Measurements from ENCODE around the gene IL4I1.

Gene IL4I1

GRCh38 chr19:49869009-49869483 is 27.6 kb downstream of the IL4I1 start:
- Histone ChIP-seq H3K27me3 (replicated peaks; ENCODE audit: control insufficient read depth, insufficient read depth, low read length) (no peaks in the 10 kb centered on the region), H3K4me3 (replicated peaks; ENCODE audit: low read depth, low read length) (peak overlapping the region; percentile 53), H3K36me3 (ENCODE audit: control insufficient read depth, insufficient read depth, low read length) (peaks cover 7% of the 10 kb centered on the region)
- no peak for DNase-seq (ENCODE audit: extremely low read depth, insufficient read length)
- TF ChIP-seq CTCF (IDR thresholded peaks at IDR 0.05; ENCODE audit: insufficient read depth, low read length, poor library complexity, severe bottlenecking), result no peak

- peak; percentile 93 for DNase-seq (ENCODE audit: extremely low read depth, insufficient read length)
- TF ChIP-seq CTCF (IDR thresholded peaks at IDR 0.05; ENCODE audit: insufficient read depth, low read length, poor library complexity, severe bottlenecking), result no peak
- peak within 1 kb of the TSS; percentile 78 for H3K4me3 ChIP-seq (replicated peaks; ENCODE audit: low read depth, low read length)
- H3K27me3 ChIP-seq (replicated peaks; ENCODE audit: control insufficient read depth, insufficient read depth, low read length), result no peaks in the 10 kb centered on the region
- peaks cover 19% of the 10 kb centered on the region for H3K36me3 ChIP-seq (ENCODE audit: control insufficient read depth, insufficient read depth, low read length)
These were observed 29.5 kb downstream of the IL4I1 start, which contains the start of gene PNKP for GRCh38 chr19:49866933-49867782. Gene PNKP, minus strand, starts transcription at chr19:49867576. Its CDS starts 372 bp downstream, at chr19:49867204.

- no peak for DNase-seq (ENCODE audit: extremely low read depth, insufficient read length)
- Histone ChIP-seq H3K4me3 (replicated peaks; ENCODE audit: low read depth, low read length) (no peak overlapping the region), H3K36me3 (ENCODE audit: control insufficient read depth, insufficient read depth, low read length) (peaks cover 31% of the 10 kb centered on the region), H3K27me3 (replicated peaks; ENCODE audit: control insufficient read depth, insufficient read depth, low read length) (no peaks in the 10 kb centered on the region)
- TF ChIP-seq CTCF (IDR thresholded peaks at IDR 0.05; ENCODE audit: insufficient read depth, low read length, poor library complexity, severe bottlenecking), result no peak
These were observed 31.8 kb downstream of the IL4I1 start for GRCh38 chr19:49864890-49865289.

DNA sequence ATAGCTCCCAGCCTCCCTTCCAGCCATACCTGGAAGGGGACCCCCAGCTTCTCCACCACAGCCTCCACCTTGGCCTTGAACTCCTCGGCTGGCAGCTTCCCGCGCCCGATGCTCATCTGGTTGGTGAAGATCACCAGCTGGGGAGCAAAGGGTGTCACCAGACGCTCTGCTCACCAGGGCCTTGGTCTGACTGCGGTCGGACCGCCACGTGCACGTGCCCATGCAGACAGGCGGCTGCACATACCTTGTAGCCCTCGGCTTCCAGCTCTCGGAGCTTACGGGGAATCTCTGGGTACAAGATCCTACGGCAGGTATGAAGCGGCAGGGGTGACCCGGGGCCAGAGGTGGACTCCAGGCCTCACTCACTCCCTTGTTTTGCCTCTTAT is 32.8 kb downstream of the IL4I1 start:
- H3K4me3 ChIP-seq (replicated peaks; ENCODE audit: low read depth, low read length), result no peak overlapping the region
- H3K27me3 ChIP-seq (replicated peaks; ENCODE audit: control insufficient read depth, insufficient read depth, low read length), result no peaks in the 10 kb centered on the region
- DNase-seq (ENCODE audit: extremely low read depth, insufficient read length), result no peak
- no peak for TF ChIP-seq CTCF (IDR thresholded peaks at IDR 0.05; ENCODE audit: insufficient read depth, low read length, poor library complexity, severe bottlenecking)
- H3K36me3 ChIP-seq (ENCODE audit: control insufficient read depth, insufficient read depth, low read length), result peaks cover 35% of the 10 kb centered on the region

DNA sequence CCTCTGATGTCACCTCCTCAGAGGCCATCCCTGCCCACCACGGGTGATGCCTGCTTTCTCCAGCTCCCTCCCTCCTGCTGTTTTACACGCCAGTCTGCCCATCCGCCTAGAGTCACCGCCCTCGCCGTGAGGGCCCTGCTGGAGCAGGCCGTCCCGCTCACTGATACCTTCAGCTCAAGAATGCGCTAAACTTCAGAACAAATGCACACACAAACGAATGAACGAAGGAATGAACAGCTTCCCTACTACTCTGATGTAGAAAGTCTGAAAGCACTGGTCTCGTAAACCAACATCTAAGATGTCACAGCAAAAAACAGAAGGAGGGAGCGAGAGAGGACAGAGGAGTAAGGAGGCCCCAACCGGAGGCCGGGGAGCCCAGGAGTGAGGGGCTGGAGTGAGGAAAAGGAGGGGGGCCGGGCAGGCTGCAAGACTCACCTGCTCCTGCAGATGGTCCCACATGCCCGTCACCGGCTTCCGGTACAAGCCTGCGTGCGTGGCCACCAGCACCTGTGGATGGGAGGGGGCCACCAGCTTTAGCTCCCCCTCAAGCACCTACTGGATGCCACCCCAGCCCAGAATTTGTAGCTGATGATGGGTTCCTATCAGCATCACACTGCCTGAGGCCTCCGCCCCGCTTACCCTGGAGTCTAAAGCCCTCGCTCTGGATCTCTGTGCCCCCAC is 33.3 kb downstream of the IL4I1 start:
- DNase-seq (ENCODE audit: extremely low read depth, insufficient read length), result no peak
- Histone ChIP-seq H3K27me3 (replicated peaks; ENCODE audit: control insufficient read depth, insufficient read depth, low read length) (no peaks in the 10 kb centered on the region), H3K4me3 (replicated peaks; ENCODE audit: low read depth, low read length) (no peak overlapping the region), H3K36me3 (ENCODE audit: control insufficient read depth, insufficient read depth, low read length) (peaks cover 38% of the 10 kb centered on the region)
- no peak for TF ChIP-seq CTCF (IDR thresholded peaks at IDR 0.05; ENCODE audit: insufficient read depth, low read length, poor library complexity, severe bottlenecking)

Measured in GM06990 (cell line).